HCT116 (cell line): ENCODE results near the gene ERMP1. TPM values are rescaled to one million over a fixed set of nuclear protein-coding genes. Genes with fewer than 3 reads are reported as not detected.

ENCODE experiments used
- ATAC-seq: fragments of 200-7000 bp; cut with Tn5 transposase; 2 replicates; pipeline ENCODE4 v1.9.1; 2020; ENCODE audit warnings: mild to moderate bottlenecking, moderate library complexity
- BruUV-seq: library from RNA; stranded (reverse); fragments of 400-500 nt; replicated peaks from 2 replicates; lab custom pipeline; 2021; lab: Mats Ljungman, UMichigan
- CTCF ChIA-PET: fragments of 300-600 bp; sonication (Branson Sonifier 250); formaldehyde crosslinking; loops from one replicate; lab custom pipeline; 2021; ENCODE audit warnings: antibody characterized with exemption; lab: Charles Lee
- POLR2A ChIA-PET: fragments of 300-600, 350-600 bp; sonication (Branson Sonifier 250); formaldehyde crosslinking; loops from one replicate; lab custom pipeline; 2021; ENCODE audit warnings: antibody characterized with exemption; lab: Charles Lee
- RAD21 ChIA-PET, 2 experiments: fragments of 300-600 bp; sonication (Branson Sonifier 250); formaldehyde crosslinking; loops; one replicate each; lab custom pipeline; 2023; ENCODE audit warnings: low total read pairs in 2 of 2; ENCODE audit not compliant: uncharacterized antibody in 2 of 2, unreplicated experiment in 2 of 2, low non-redundant PET in 1 of 2; lab: Charles Lee
- DNase-seq: peaks from one replicate; pipeline ENCODE4 v3.0.0-alpha.2; 2010; ENCODE audit warnings: low read depth, low spot score
- H2AFZ ChIP-seq: fragments of 200-600 bp; shearing (Covaris generic), sonication (generic); 2 replicates; pipeline ENCODE4 v1.6.1; 2017; ENCODE audit warnings: low read depth, mixed run types, mixed read lengths, antibody characterized with exemption, low read length; ENCODE audit not compliant: poor library complexity, severe bottlenecking
- H3K27ac ChIP-seq: 2 replicates; pipeline ENCODE4 v1.5.1; 2012; ENCODE audit warnings: low read depth, low read length
- H3K27me3 ChIP-seq: fragments of 200-600 bp; sonication (generic); 2 replicates; pipeline ENCODE4 v1.6.1; 2016; ENCODE audit warnings: mixed run types, low read length, mixed read lengths; ENCODE audit not compliant: insufficient read depth
- H3K36me3 ChIP-seq, 2 experiments: fragments of 200-500 bp in 1 of 2; fragments of 200-600 bp in 1 of 2; sonication (Bioruptor generic) in 1 of 2; sonication (generic) in 1 of 2; 2 replicates each; pipeline versions ENCODE4 v1.5.1 to v1.6.1; 2014 to 2016; ENCODE audit warnings: low read length in 2 of 2, inconsistent platforms in 1 of 2, mixed read lengths in 1 of 2, mixed run types in 1 of 2; ENCODE audit not compliant: insufficient read depth in 2 of 2, control insufficient read depth in 1 of 2
- H3K4me1 ChIP-seq, 2 experiments: fragments of 200-600 bp in 1 of 2; sonication (generic) in 1 of 2; 2 replicates each; pipeline versions ENCODE4 v1.5.1 to v1.6.1; 2012 to 2017; ENCODE audit warnings: low read length in 2 of 2, inconsistent platforms in 1 of 2, mild to moderate bottlenecking in 1 of 2, mixed read lengths in 1 of 2, mixed run types in 1 of 2, moderate library complexity in 1 of 2; ENCODE audit not compliant: insufficient read depth in 2 of 2, control insufficient read depth in 1 of 2
- H3K4me2 ChIP-seq: fragments of 200-600 bp; sonication (generic); 2 replicates; pipeline ENCODE4 v1.6.1; 2017; ENCODE audit warnings: mixed run types, low read length, mixed read lengths
- H3K4me3 ChIP-seq, 2 experiments: fragments of 200-600 bp in 1 of 2; sonication (generic) in 1 of 2; replicated peaks in 1 of 2; 2 replicates each; pipeline ENCODE4 v1.5.1; 2011 to 2016; ENCODE audit warnings: low read length in 2 of 2, control low read depth in 1 of 2, low read depth in 1 of 2, mild to moderate bottlenecking in 1 of 2, mixed read lengths in 1 of 2, mixed run types in 1 of 2
- H3K79me2 ChIP-seq: fragments of 200-600 bp; sonication (generic); 2 replicates; pipeline ENCODE4 v1.6.1; 2017; ENCODE audit warnings: mild to moderate bottlenecking, mixed run types, low read length, moderate library complexity, mixed read lengths; ENCODE audit not compliant: insufficient read depth
- H3K9ac ChIP-seq: fragments of 200-600 bp; sonication (generic); 2 replicates; pipeline ENCODE4 v1.6.1; 2016; ENCODE audit warnings: low read length, mixed read lengths
- H3K9me2 ChIP-seq: fragments of 200-600 bp; sonication (generic), shearing (Covaris generic); 2 replicates; pipeline ENCODE4 v1.6.1; 2017; ENCODE audit warnings: mixed run types, mild to moderate bottlenecking, moderate library complexity; ENCODE audit not compliant: insufficient read depth
- H3K9me3 ChIP-seq, 2 experiments: fragments of 200-500 bp in 1 of 2; fragments of 200-600 bp in 1 of 2; sonication (Bioruptor generic) in 1 of 2; sonication (generic) in 1 of 2; 2 replicates each; pipeline ENCODE4 v1.6.1; 2014 to 2017; ENCODE audit warnings: low read length in 2 of 2, mixed read lengths in 2 of 2, inconsistent platforms in 1 of 2, low read depth in 1 of 2, mild to moderate bottlenecking in 1 of 2, mixed run types in 1 of 2, moderate library complexity in 1 of 2; ENCODE audit not compliant: control insufficient read depth in 1 of 2, insufficient read depth in 1 of 2
- H4K20me1 ChIP-seq: fragments of 200-600 bp; sonication (generic), shearing (Covaris generic); 2 replicates; pipeline ENCODE4 v1.6.1; 2017; ENCODE audit warnings: mixed run types, mild to moderate bottlenecking, moderate library complexity; ENCODE audit not compliant: insufficient read depth
- EGR1 ChIP-seq: IDR thresholded peaks from 2 replicates; pipeline ENCODE4 v1.6.1; 2012; ENCODE audit warnings: low read depth
- EZH2 ChIP-seq: fragments of 200-600 bp; sonication (generic); IDR thresholded peaks from 2 replicates; pipeline ENCODE4 v1.6.1; 2017; ENCODE audit warnings: antibody characterized with exemption, mixed run types
- EZH2phosphoT487 ChIP-seq: fragments of 200-600 bp; IDR thresholded peaks from 2 replicates; pipeline ENCODE4 v1.6.1; 2018; ENCODE audit warnings: antibody characterized with exemption, borderline replicate concordance
- FOSL1 ChIP-seq: IDR thresholded peaks from 2 replicates; pipeline ENCODE4 v1.6.1; 2012; ENCODE audit warnings: low read depth
- JUND ChIP-seq: IDR thresholded peaks from 2 replicates; pipeline ENCODE4 v1.6.1; 2012
- POLR2A ChIP-seq: IDR thresholded peaks from 2 replicates; pipeline ENCODE4 v1.7.0; 2011; ENCODE audit warnings: borderline replicate concordance; ENCODE audit not compliant: insufficient read depth, insufficient read length; ENCODE audit errors: extremely low read depth
- RAD21 ChIP-seq: IDR thresholded peaks from 2 replicates; pipeline ENCODE4 v1.6.1; 2012; ENCODE audit warnings: low read depth, mild to moderate bottlenecking
- SP1 ChIP-seq: IDR thresholded peaks from 2 replicates; pipeline ENCODE4 v1.6.1; 2012; ENCODE audit warnings: low read depth
- SRF ChIP-seq: IDR thresholded peaks from 2 replicates; pipeline ENCODE4 v1.6.1; 2012; ENCODE audit warnings: low read depth
- TCF7L2 ChIP-seq: IDR thresholded peaks from 2 replicates; pipeline ENCODE4 v1.7.0; 2011; ENCODE audit warnings: borderline replicate concordance, inconsistent platforms; ENCODE audit not compliant: insufficient read depth, insufficient read length; ENCODE audit errors: extremely low read depth
- ZNF274 ChIP-seq: fragments of 200-500 bp; sonication (Bioruptor generic); IDR thresholded peaks from 2 replicates; pipeline ENCODE4 v1.6.1; 2014; ENCODE audit warnings: mild to moderate bottlenecking, low read depth, low read length, inconsistent platforms
- intact Hi-C: fragments of 100-400 bp; cut with micrococcal nuclease; formaldehyde crosslinking; loops from 2 replicates; pipeline ENCODE4 v1.10.0; 2022
- total RNA-seq: library from RNA; stranded (reverse); gene quantifications from one replicate; pipeline ENCODE4 v1.2.1, GENCODE V29; 2021; ENCODE audit not compliant: unreplicated experiment
- TF ChIP-seq, protein P1 (sequence below), 3 experiments: fragments of 200-600 bp in 1 of 3; sonication (generic) in 1 of 3; IDR thresholded peaks in 2 of 3; conservative IDR thresholded peaks in 1 of 3; 2 replicates each; pipeline ENCODE4 v1.5.1; 2012 to 2017; ENCODE audit warnings: low read depth in 2 of 3, low read length in 2 of 3, antibody characterized with exemption in 1 of 3, borderline replicate concordance in 1 of 3, control low read depth in 1 of 3, mild to moderate bottlenecking in 1 of 3, mixed read lengths in 1 of 3, mixed run types in 1 of 3, moderate library complexity in 1 of 3; ENCODE audit not compliant: insufficient read depth in 1 of 3
- TF ChIP-seq, protein P2 (sequence below): IDR thresholded peaks from 2 replicates; pipeline ENCODE4 v1.6.1; 2011; ENCODE audit warnings: mild to moderate bottlenecking, low read length, moderate library complexity; ENCODE audit not compliant: insufficient replicate concordance; ENCODE audit errors: extremely low read depth
- TF ChIP-seq, protein P3 (sequence below): IDR thresholded peaks from 2 replicates; pipeline ENCODE4 v1.6.1; 2012; ENCODE audit warnings: low read depth
- TF ChIP-seq, protein P4 (sequence below): IDR thresholded peaks from 2 replicates; pipeline ENCODE4 v1.6.1; 2012

The ERMP1 gene
- total RNA-seq, 1 experiment from 2014 or later = 29.9 TPM

DNA sequence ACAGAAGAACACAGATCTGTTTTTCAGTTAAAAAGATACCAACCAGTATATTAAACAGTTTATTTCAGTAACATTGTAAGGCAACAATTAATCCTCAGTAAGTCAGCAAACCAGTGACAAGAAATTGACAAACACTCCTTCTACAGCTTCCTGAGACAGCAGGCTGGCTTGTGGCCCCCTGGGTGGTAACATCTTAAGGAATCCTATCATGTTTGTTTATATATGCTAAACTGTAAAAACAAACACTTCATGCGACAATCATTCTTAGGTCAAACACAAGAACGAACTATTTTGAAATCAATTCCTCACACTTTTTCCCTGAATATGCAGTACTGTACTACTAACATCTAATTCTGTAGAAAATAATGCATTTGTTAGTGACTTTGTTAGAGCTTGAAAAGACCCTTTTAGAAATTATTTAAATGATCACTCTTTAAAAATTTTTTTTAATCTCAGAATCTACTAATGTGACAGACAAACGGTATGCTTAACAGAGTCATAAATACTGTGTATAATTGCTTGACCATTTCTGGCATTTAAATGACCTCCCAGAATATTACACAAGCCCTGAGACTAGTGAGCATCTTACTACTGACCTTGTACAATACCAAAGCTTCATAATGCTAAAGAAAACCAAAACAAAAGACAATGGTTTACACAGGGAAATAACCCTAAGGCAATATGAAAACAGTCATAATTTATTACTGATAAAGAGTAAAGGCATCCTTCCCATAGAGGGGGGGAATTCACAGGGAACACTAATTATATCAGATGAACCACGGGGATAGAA is 48.2 kb downstream of the ERMP1 start:
- no peaks in the 10 kb centered on the region for H3K27me3 ChIP-seq
- DNase-seq = no peak
- H3K9me3 ChIP-seq = no peaks in the 10 kb centered on the region
- RAD21 ChIA-PET = no interaction called here
- TF ChIP-seq, protein P1, sequence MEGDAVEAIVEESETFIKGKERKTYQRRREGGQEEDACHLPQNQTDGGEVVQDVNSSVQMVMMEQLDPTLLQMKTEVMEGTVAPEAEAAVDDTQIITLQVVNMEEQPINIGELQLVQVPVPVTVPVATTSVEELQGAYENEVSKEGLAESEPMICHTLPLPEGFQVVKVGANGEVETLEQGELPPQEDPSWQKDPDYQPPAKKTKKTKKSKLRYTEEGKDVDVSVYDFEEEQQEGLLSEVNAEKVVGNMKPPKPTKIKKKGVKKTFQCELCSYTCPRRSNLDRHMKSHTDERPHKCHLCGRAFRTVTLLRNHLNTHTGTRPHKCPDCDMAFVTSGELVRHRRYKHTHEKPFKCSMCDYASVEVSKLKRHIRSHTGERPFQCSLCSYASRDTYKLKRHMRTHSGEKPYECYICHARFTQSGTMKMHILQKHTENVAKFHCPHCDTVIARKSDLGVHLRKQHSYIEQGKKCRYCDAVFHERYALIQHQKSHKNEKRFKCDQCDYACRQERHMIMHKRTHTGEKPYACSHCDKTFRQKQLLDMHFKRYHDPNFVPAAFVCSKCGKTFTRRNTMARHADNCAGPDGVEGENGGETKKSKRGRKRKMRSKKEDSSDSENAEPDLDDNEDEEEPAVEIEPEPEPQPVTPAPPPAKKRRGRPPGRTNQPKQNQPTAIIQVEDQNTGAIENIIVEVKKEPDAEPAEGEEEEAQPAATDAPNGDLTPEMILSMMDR (IDR thresholded peaks at IDR 0.05 in 2 of 3, conservative IDR thresholded peaks at IDR 0.05 in 1 of 3; ENCODE audit: borderline replicate concordance in 1 of 3, insufficient read depth in 1 of 3, low read depth in 2 of 3, low read length in 2 of 3) = no peak
- TF ChIP-seq EZH2phosphoT487 (no peak), ZNF274 (no peak), EGR1 (no peak), FOSL1 (no peak), SRF (no peak), EZH2 (no peak), SP1 (no peak), POLR2A (no peak), RAD21 (no peak), JUND (no peak; the same call in 1 of the 2 replicates), TCF7L2 (no peak)
- TF ChIP-seq, protein P2, sequence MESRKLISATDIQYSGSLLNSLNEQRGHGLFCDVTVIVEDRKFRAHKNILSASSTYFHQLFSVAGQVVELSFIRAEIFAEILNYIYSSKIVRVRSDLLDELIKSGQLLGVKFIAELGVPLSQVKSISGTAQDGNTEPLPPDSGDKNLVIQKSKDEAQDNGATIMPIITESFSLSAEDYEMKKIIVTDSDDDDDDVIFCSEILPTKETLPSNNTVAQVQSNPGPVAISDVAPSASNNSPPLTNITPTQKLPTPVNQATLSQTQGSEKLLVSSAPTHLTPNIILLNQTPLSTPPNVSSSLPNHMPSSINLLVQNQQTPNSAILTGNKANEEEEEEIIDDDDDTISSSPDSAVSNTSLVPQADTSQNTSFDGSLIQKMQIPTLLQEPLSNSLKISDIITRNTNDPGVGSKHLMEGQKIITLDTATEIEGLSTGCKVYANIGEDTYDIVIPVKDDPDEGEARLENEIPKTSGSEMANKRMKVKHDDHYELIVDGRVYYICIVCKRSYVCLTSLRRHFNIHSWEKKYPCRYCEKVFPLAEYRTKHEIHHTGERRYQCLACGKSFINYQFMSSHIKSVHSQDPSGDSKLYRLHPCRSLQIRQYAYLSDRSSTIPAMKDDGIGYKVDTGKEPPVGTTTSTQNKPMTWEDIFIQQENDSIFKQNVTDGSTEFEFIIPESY = no peak
- TF ChIP-seq, protein P3, sequence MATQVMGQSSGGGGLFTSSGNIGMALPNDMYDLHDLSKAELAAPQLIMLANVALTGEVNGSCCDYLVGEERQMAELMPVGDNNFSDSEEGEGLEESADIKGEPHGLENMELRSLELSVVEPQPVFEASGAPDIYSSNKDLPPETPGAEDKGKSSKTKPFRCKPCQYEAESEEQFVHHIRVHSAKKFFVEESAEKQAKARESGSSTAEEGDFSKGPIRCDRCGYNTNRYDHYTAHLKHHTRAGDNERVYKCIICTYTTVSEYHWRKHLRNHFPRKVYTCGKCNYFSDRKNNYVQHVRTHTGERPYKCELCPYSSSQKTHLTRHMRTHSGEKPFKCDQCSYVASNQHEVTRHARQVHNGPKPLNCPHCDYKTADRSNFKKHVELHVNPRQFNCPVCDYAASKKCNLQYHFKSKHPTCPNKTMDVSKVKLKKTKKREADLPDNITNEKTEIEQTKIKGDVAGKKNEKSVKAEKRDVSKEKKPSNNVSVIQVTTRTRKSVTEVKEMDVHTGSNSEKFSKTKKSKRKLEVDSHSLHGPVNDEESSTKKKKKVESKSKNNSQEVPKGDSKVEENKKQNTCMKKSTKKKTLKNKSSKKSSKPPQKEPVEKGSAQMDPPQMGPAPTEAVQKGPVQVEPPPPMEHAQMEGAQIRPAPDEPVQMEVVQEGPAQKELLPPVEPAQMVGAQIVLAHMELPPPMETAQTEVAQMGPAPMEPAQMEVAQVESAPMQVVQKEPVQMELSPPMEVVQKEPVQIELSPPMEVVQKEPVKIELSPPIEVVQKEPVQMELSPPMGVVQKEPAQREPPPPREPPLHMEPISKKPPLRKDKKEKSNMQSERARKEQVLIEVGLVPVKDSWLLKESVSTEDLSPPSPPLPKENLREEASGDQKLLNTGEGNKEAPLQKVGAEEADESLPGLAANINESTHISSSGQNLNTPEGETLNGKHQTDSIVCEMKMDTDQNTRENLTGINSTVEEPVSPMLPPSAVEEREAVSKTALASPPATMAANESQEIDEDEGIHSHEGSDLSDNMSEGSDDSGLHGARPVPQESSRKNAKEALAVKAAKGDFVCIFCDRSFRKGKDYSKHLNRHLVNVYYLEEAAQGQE = no peak
- TF ChIP-seq, protein P4, sequence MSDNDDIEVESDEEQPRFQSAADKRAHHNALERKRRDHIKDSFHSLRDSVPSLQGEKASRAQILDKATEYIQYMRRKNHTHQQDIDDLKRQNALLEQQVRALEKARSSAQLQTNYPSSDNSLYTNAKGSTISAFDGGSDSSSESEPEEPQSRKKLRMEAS = no peak
- no TSS peak for BruUV-seq
- ATAC-seq = no peak
- H4K20me1 ChIP-seq = no peaks in the 10 kb centered on the region
- CTCF ChIA-PET = no interaction called here
- H3K36me3 ChIP-seq = peaks cover 7 to 24% of the 10 kb centered on the region in 2 experiments
- H2AFZ ChIP-seq = no peak overlapping the region
- no peak overlapping the region for H3K4me3 ChIP-seq
- intact Hi-C loops = no loop called here
- H3K9me2 ChIP-seq = no peaks in the 10 kb centered on the region
- POLR2A ChIA-PET = no interaction called here
- H3K27ac ChIP-seq = no peak overlapping the region
- no peak overlapping the region for H3K4me2 ChIP-seq
- H3K9ac ChIP-seq = no peak overlapping the region
- peaks cover 9% of the 10 kb centered on the region; the same call in 1 of the 2 replicates for H3K79me2 ChIP-seq
- peaks cover 0 to 7% of the 10 kb centered on the region in 2 experiments; a peak in 1 of 4 replicates for H3K4me1 ChIP-seq
